B cell (primary cell): ENCODE data around the gene TSPAN5. TPM values are rescaled to one million over a fixed set of nuclear protein-coding genes. Genes with fewer than 3 reads are reported as not detected.

ENCODE experiments used
- ATAC-seq: fragments of 200-7000 bp; cut with Tn5 transposase; one replicate; pipeline ENCODE4 v1.10.0; 2021; ENCODE audit warnings: low read depth, mild to moderate bottlenecking, moderate number of reproducible peaks, moderate library complexity
- CTCF ChIA-PET: fragments of 350-600 bp; sonication (Branson Sonifier 250); formaldehyde crosslinking; loops from one replicate; lab custom pipeline; 2021; ENCODE audit warnings: antibody characterized with exemption, inconsistent platforms; lab: Charles Lee
- POLR2A ChIA-PET: fragments of 350-600 bp; sonication (Branson Sonifier 250); formaldehyde crosslinking; loops from one replicate; lab custom pipeline; 2021; ENCODE audit warnings: antibody characterized with exemption; lab: Charles Lee
- DNase-seq: peaks from one replicate; pipeline ENCODE4 v3.0.0; 2013
- H2AFZ ChIP-seq: 2 replicates; pipeline ENCODE4 v1.6.1; 2012; ENCODE audit warnings: mild to moderate bottlenecking, low read depth, low read length; ENCODE audit not compliant: insufficient read depth, poor library complexity, severe bottlenecking
- H3K27ac ChIP-seq, 2 donors: 1 replicate in 1 of 2; 2 replicates in 1 of 2; pipeline ENCODE4 v1.5.1; 2012 to 2013; ENCODE audit warnings: low read length in 2 of 2, mild to moderate bottlenecking in 2 of 2, moderate library complexity in 1 of 2
- H3K27me3 ChIP-seq, 4 experiments: fragments of 200-600 bp in 1 of 4; sonication (generic) in 1 of 4; replicated peaks in 1 of 4; 1 replicate in 2 of 4; 2 replicates in 2 of 4; pipeline versions ENCODE4 v1.6.1 to v1.7.0; 2013 to 2016; ENCODE audit warnings: low read length in 3 of 4, mild to moderate bottlenecking in 2 of 4, mixed read lengths in 1 of 4, moderate library complexity in 1 of 4; ENCODE audit not compliant: insufficient read depth in 4 of 4, control insufficient read depth in 3 of 4; ENCODE audit errors: control extremely low read depth in 1 of 4
- H3K36me3 ChIP-seq, 2 experiments: replicated peaks in 1 of 2; 1 replicate in 1 of 2; 2 replicates in 1 of 2; pipeline versions ENCODE4 v1.6.1 to v1.7.1; 2013; ENCODE audit warnings: low read length in 1 of 2; ENCODE audit not compliant: insufficient read depth in 2 of 2, control insufficient read depth in 1 of 2; ENCODE audit errors: control extremely low read depth in 1 of 2, extremely low read depth in 1 of 2
- H3K4me1 ChIP-seq, 2 donors: fragments of 200-600 bp in 1 of 2; sonication (generic) in 1 of 2; 1 replicate in 1 of 2; 2 replicates in 1 of 2; pipeline versions ENCODE4 v1.5.1 to v1.6.1; 2013 to 2017; ENCODE audit warnings: low read length in 2 of 2; ENCODE audit not compliant: control insufficient read depth in 2 of 2, insufficient read depth in 2 of 2
- H3K4me2 ChIP-seq: replicated peaks from 2 replicates; pipeline ENCODE3; 2012; ENCODE audit warnings: mild to moderate bottlenecking, low read depth, low read length; ENCODE audit not compliant: poor library complexity, severe bottlenecking
- H3K4me3 ChIP-seq, 5 experiments: fragments of 200-600 bp in 1 of 5; sonication (generic) in 1 of 5; 1 replicate in 3 of 5; 2 replicates in 2 of 5; pipeline versions ENCODE4 v1.5.1 to v1.7.0; 2011 to 2016; ENCODE audit warnings: low read length in 4 of 5, mild to moderate bottlenecking in 4 of 5, low read depth in 2 of 5, control low read depth in 1 of 5, moderate library complexity in 1 of 5; ENCODE audit not compliant: insufficient read depth in 1 of 5; ENCODE audit errors: control extremely low read depth in 1 of 5, extremely low read depth in 1 of 5
- H3K79me2 ChIP-seq: fragments of 200-600 bp; sonication (generic); one replicate; pipeline ENCODE4 v1.6.0; 2016; ENCODE audit warnings: low read length; ENCODE audit not compliant: control insufficient read depth, insufficient read depth
- H3K9ac ChIP-seq: fragments of 200-600 bp; sonication (generic); 2 replicates; pipeline ENCODE4 v1.6.1; 2017; ENCODE audit warnings: mild to moderate bottlenecking, low read length, moderate library complexity
- H3K9me3 ChIP-seq, 3 donors: one replicate each; pipeline versions ENCODE4 v1.6.1 to v1.7.1; 2013; ENCODE audit warnings: low read length in 2 of 3; ENCODE audit not compliant: control insufficient read depth in 2 of 3, insufficient read depth in 1 of 3; ENCODE audit errors: control extremely low read depth in 1 of 3
- H4K20me1 ChIP-seq: 2 replicates; pipeline ENCODE4 v1.6.0; 2012; ENCODE audit warnings: mild to moderate bottlenecking, low read length; ENCODE audit not compliant: insufficient read depth, control insufficient read depth, poor library complexity, severe bottlenecking
- H3K27ac Mint-ChIP-seq: one replicate; pipeline ENCODE4 v1.8.0; 2021; ENCODE audit warnings: mixed read lengths
- H3K27me3 Mint-ChIP-seq: one replicate; pipeline ENCODE4 v1.8.0; 2021; ENCODE audit warnings: mixed read lengths
- H3K4me1 Mint-ChIP-seq: one replicate; pipeline ENCODE4 v1.8.0; 2021; ENCODE audit warnings: mixed read lengths
- H3K4me3 Mint-ChIP-seq: one replicate; pipeline ENCODE4 v1.8.0; 2021; ENCODE audit warnings: mixed read lengths
- H3K9me3 Mint-ChIP-seq: one replicate; pipeline ENCODE4 v1.8.0; 2022; ENCODE audit warnings: mixed read lengths; ENCODE audit not compliant: insufficient read depth
- EZH2 ChIP-seq: IDR thresholded peaks from 2 replicates; pipeline ENCODE4 v1.6.1; 2012; ENCODE audit warnings: borderline replicate concordance, low read depth, mild to moderate bottlenecking, moderate library complexity, low read length; ENCODE audit not compliant: insufficient read depth, poor library complexity, severe bottlenecking
- WGBS: methylation state at CpG from one replicate; pipeline ENCODE4 v1.1.5; 2013; ENCODE audit warnings: missing lambda C conversion rate; ENCODE audit not compliant: insufficient coverage; 5-methylcytosine and 5-hydroxymethylcytosine counted together
- intact Hi-C: fragments of 100-400 bp; cut with micrococcal nuclease; formaldehyde crosslinking; loops from one replicate; pipeline ENCODE4 v1.10.0; 2022
- polyA plus RNA-seq: library from polyadenylated mRNA; depleted of rRNA; stranded (reverse); fragments of >200 nt; gene quantifications from 2 replicates; pipeline ENCODE4 v1.2.3, GENCODE V29; 2012
- total RNA-seq, 2 donors: library from RNA; stranded (reverse); fragments of 120-200 nt in 1 of 2; gene quantifications; 1 replicate in 1 of 2; 2 replicates in 1 of 2; pipeline versions ENCODE4 v1.2.3 to v1.2.4, GENCODE V29; 2013 to 2022
- TF ChIP-seq, protein P1 (sequence below): fragments of 200-600 bp; IDR thresholded peaks from one replicate; pipeline ENCODE4 v1.8.0; 2022; ENCODE audit warnings: antibody characterized with exemption, mild to moderate bottlenecking

Gene TSPAN5
- total and polyA plus RNA-seq, 2 donors (not counting 1 experiment from before 2014, with no cell fraction given), result 2.6 to 5.3 TPM

DNA sequence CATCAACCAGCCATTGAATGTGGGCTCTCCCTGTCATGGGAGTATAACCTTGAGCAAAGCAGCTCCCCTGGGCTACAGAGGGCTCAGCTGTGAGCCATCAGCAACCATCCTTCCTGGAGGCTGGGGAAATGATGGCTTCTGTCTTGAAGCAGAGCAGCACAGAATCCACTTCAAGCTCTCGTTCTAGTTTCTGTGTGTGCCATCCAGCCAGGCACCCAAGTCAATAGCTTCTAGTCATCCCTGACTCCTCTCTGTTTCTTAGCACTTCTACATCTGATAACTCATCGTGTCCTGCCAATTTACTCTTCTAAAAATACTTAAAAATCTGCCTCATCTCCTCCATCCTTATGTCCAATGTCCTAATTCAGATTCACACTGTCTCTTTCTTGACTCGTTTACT is 42.2 kb upstream of the TSPAN5 start:
- no peak overlapping the region for H3K4me3 ChIP-seq
- no peak for TF ChIP-seq EZH2
- TF ChIP-seq, protein P1, sequence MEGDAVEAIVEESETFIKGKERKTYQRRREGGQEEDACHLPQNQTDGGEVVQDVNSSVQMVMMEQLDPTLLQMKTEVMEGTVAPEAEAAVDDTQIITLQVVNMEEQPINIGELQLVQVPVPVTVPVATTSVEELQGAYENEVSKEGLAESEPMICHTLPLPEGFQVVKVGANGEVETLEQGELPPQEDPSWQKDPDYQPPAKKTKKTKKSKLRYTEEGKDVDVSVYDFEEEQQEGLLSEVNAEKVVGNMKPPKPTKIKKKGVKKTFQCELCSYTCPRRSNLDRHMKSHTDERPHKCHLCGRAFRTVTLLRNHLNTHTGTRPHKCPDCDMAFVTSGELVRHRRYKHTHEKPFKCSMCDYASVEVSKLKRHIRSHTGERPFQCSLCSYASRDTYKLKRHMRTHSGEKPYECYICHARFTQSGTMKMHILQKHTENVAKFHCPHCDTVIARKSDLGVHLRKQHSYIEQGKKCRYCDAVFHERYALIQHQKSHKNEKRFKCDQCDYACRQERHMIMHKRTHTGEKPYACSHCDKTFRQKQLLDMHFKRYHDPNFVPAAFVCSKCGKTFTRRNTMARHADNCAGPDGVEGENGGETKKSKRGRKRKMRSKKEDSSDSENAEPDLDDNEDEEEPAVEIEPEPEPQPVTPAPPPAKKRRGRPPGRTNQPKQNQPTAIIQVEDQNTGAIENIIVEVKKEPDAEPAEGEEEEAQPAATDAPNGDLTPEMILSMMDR, result no peak
- H3K4me1 Mint-ChIP-seq, result no peaks in the 10 kb centered on the region
- H3K9ac ChIP-seq, result no peak overlapping the region
- H3K79me2 ChIP-seq, result no peaks in the 10 kb centered on the region
- no peaks in the 10 kb centered on the region for H3K4me1 ChIP-seq
- no peaks in the 10 kb centered on the region for H3K36me3 ChIP-seq
- no peak overlapping the region for H3K27ac Mint-ChIP-seq
- H3K27ac ChIP-seq, result no peak overlapping the region
- peaks cover 15% of the 10 kb centered on the region for H3K27me3 Mint-ChIP-seq
- ATAC-seq, result no peak
- H3K27me3 ChIP-seq, result no peaks in the 10 kb centered on the region
- H2AFZ ChIP-seq, result no peak overlapping the region
- WGBS, result 82% methylated on average over 2 of the region's 3 CpGs
- H3K4me2 ChIP-seq, result no peak overlapping the region
- no peak for DNase-seq
- peaks cover 3% of the 10 kb centered on the region for H3K9me3 Mint-ChIP-seq
- H3K4me3 Mint-ChIP-seq, result no peak overlapping the region
- ChIA-PET CTCF (no interaction called here), POLR2A (no interaction called here)
- intact Hi-C loops, result no loop called here
- H4K20me1 ChIP-seq, result no peaks in the 10 kb centered on the region
- peaks cover 1 to 15% (median 11%) of the 10 kb centered on the region in 3 donors for H3K9me3 ChIP-seq

DNA sequence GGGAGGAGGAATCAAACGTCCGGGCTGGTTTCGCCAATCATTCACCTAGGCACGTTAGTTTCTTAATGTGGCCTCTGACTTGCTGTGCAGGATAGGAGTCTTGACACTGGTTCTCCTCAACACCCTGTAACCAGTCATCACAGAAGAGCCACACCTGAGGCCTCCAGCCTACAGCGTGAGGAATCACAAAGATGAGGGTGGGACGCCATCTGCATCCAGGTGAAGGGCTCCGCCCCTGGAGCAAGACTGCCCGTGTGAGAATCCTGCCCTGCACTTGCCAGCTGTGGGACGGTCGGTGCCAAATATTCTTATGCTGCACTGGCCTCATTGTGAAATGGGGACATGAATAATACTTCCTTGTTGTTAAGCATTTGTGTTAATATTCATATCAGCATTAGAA is 35.7 kb upstream of the TSPAN5 start:
- WGBS, result 96% methylated on average over 4 of the region's 10 CpGs
- Mint-ChIP-seq H3K27ac (no peak overlapping the region), H3K4me3 (no peak overlapping the region), H3K27me3 (peaks cover 17% of the 10 kb centered on the region), H3K9me3 (peaks cover 8% of the 10 kb centered on the region), H3K4me1 (no peaks in the 10 kb centered on the region)
- no peaks in the 10 kb centered on the region for H3K79me2 ChIP-seq
- H3K27me3 ChIP-seq, result no peaks in the 10 kb centered on the region
- DNase-seq, result no peak
- no peak overlapping the region for H3K27ac ChIP-seq
- intact Hi-C loops, result no loop called here
- no peak overlapping the region for H3K9ac ChIP-seq
- H3K36me3 ChIP-seq, result no peaks in the 10 kb centered on the region
- no peak overlapping the region for H3K4me2 ChIP-seq
- no peaks in the 10 kb centered on the region for H4K20me1 ChIP-seq
- H2AFZ ChIP-seq, result no peak overlapping the region
- no peak for ATAC-seq
- TF ChIP-seq, protein P1, result no peak
- TF ChIP-seq EZH2, result no peak
- H3K4me3 ChIP-seq, result no peak overlapping the region
- H3K9me3 ChIP-seq, result peaks cover 0 to 9% (median 6%) of the 10 kb centered on the region in 3 donors
- CTCF ChIA-PET, result no interaction called here
- H3K4me1 ChIP-seq, result no peaks in the 10 kb centered on the region
- POLR2A ChIA-PET, result no interaction called here
